HepG2 (cell line): ENCODE data around the gene GPATCH8.

Experiments
- EZH2 ChIP-seq: conservative IDR thresholded peaks from 2 replicates; pipeline ENCODE4 v1.6.1; 2012; ENCODE audit warnings: mild to moderate bottlenecking, low read depth, low read length, moderate library complexity
- IRF9 ChIP-seq: sonication (generic); formaldehyde crosslinking; IDR thresholded peaks from 2 replicates; pipeline ENCODE4 v1.8.0; 2022; ENCODE audit warnings: missing genetic modification reagents, mild to moderate bottlenecking, borderline replicate concordance
- JUN ChIP-seq: sonication (generic); formaldehyde crosslinking; IDR thresholded peaks from 2 replicates; pipeline ENCODE4 v1.4.0; 2020; ENCODE audit warnings: mild to moderate bottlenecking, missing genetic modification reagents
- POLR2A ChIP-seq, 2 experiments: IDR thresholded peaks; 2 replicates each; pipeline ENCODE4 v1.6.1; 2011; ENCODE audit warnings: low read depth in 2 of 2, low read length in 2 of 2, mild to moderate bottlenecking in 1 of 2, moderate library complexity in 1 of 2; ENCODE audit not compliant: insufficient read depth in 1 of 2
- RFX3 ChIP-seq: IDR thresholded peaks from 2 replicates; pipeline ENCODE4 v1.6.1; 2016; ENCODE audit warnings: missing biosample characterization, missing genetic modification reagents
- RXRA ChIP-seq: sonication (generic); formaldehyde crosslinking; IDR thresholded peaks from 2 replicates; pipeline ENCODE4 v1.5.1; 2020; ENCODE audit warnings: missing genetic modification reagents
- SALL2 ChIP-seq: sonication (generic); formaldehyde crosslinking; IDR thresholded peaks from 2 replicates; pipeline ENCODE4 v1.8.1; 2023; ENCODE audit warnings: mild to moderate bottlenecking, missing genetic modification reagents, inconsistent platforms
- SMAD9 ChIP-seq: sonication (generic); formaldehyde crosslinking; IDR thresholded peaks from 2 replicates; pipeline ENCODE4 v1.5.1; 2020; ENCODE audit warnings: mild to moderate bottlenecking, missing genetic modification reagents
- TAF1 ChIP-seq: sonication (generic); formaldehyde crosslinking; IDR thresholded peaks from 2 replicates; pipeline ENCODE4 v1.4.0; 2020; ENCODE audit warnings: missing genetic modification reagents
- TF ChIP-seq, protein P1 (sequence below): sonication (generic); formaldehyde crosslinking; IDR thresholded peaks from 2 replicates; pipeline ENCODE4 v1.5.0; 2020; ENCODE audit warnings: mild to moderate bottlenecking, missing genetic modification reagents, moderate library complexity
- TF ChIP-seq, protein P2 (sequence below): sonication (generic); formaldehyde crosslinking; IDR thresholded peaks from 2 replicates; pipeline ENCODE4 v1.4.0; 2020; ENCODE audit warnings: missing genetic modification reagents, mild to moderate bottlenecking, borderline replicate concordance
- TF ChIP-seq, protein P3 (sequence below): sonication (generic); formaldehyde crosslinking; IDR thresholded peaks from 2 replicates; pipeline ENCODE4 v1.4.0; 2020; ENCODE audit warnings: mild to moderate bottlenecking, missing genetic modification reagents, borderline replicate concordance

- TF ChIP-seq TAF1 (CRISPR knock-in tag): no peak
- no peak for TF ChIP-seq POLR2A (IDR thresholded peaks at IDR 0.05; ENCODE audit: insufficient read depth in 1 of 2, low read depth in 2 of 2, low read length in 2 of 2)
- TF ChIP-seq RXRA (CRISPR knock-in tag): no peak
- no peak for TF ChIP-seq EZH2
- no peak for TF ChIP-seq JUN (CRISPR knock-in tag)
- TF ChIP-seq, protein P1, sequence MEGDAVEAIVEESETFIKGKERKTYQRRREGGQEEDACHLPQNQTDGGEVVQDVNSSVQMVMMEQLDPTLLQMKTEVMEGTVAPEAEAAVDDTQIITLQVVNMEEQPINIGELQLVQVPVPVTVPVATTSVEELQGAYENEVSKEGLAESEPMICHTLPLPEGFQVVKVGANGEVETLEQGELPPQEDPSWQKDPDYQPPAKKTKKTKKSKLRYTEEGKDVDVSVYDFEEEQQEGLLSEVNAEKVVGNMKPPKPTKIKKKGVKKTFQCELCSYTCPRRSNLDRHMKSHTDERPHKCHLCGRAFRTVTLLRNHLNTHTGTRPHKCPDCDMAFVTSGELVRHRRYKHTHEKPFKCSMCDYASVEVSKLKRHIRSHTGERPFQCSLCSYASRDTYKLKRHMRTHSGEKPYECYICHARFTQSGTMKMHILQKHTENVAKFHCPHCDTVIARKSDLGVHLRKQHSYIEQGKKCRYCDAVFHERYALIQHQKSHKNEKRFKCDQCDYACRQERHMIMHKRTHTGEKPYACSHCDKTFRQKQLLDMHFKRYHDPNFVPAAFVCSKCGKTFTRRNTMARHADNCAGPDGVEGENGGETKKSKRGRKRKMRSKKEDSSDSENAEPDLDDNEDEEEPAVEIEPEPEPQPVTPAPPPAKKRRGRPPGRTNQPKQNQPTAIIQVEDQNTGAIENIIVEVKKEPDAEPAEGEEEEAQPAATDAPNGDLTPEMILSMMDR (CRISPR knock-in tag): peak; percentile 82
- TF ChIP-seq IRF9: no peak
- TF ChIP-seq SMAD9 (CRISPR knock-in tag): no peak
- no peak for TF ChIP-seq RFX3 (CRISPR knock-in tag)
- TF ChIP-seq, protein P2, sequence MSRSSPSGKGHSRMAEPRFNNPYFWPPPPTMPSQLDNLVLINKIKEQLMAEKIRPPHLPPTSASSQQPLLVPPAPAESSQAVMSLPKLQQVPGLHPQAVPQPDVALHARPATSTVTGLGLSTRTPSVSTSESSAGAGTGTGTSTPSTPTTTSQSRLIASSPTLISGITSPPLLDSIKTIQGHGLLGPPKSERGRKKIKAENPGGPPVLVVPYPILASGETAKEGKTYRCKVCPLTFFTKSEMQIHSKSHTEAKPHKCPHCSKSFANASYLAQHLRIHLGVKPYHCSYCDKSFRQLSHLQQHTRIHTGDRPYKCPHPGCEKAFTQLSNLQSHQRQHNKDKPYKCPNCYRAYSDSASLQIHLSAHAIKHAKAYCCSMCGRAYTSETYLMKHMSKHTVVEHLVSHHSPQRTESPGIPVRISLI: no peak
- no peak for TF ChIP-seq SALL2 (CRISPR knock-in tag)
- TF ChIP-seq, protein P3, sequence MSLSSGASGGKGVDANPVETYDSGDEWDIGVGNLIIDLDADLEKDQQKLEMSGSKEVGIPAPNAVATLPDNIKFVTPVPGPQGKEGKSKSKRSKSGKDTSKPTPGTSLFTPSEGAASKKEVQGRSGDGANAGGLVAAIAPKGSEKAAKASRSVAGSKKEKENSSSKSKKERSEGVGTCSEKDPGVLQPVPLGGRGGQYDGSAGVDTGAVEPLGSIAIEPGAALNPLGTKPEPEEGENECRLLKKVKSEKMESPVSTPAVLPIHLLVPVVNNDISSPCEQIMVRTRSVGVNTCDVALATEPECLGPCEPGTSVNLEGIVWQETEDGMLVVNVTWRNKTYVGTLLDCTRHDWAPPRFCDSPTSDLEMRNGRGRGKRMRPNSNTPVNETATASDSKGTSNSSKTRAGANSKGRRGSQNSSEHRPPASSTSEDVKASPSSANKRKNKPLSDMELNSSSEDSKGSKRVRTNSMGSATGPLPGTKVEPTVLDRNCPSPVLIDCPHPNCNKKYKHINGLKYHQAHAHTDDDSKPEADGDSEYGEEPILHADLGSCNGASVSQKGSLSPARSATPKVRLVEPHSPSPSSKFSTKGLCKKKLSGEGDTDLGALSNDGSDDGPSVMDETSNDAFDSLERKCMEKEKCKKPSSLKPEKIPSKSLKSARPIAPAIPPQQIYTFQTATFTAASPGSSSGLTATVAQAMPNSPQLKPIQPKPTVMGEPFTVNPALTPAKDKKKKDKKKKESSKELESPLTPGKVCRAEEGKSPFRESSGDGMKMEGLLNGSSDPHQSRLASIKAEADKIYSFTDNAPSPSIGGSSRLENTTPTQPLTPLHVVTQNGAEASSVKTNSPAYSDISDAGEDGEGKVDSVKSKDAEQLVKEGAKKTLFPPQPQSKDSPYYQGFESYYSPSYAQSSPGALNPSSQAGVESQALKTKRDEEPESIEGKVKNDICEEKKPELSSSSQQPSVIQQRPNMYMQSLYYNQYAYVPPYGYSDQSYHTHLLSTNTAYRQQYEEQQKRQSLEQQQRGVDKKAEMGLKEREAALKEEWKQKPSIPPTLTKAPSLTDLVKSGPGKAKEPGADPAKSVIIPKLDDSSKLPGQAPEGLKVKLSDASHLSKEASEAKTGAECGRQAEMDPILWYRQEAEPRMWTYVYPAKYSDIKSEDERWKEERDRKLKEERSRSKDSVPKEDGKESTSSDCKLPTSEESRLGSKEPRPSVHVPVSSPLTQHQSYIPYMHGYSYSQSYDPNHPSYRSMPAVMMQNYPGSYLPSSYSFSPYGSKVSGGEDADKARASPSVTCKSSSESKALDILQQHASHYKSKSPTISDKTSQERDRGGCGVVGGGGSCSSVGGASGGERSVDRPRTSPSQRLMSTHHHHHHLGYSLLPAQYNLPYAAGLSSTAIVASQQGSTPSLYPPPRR (CRISPR knock-in tag): no peak
Observed at GRCh38 chr17:44376124-44376523, 127.1 kb downstream of the GPATCH8 start.
